GM21515 (cell line): ENCODE measurements around the gene HDAC4.

Experiments used
- ATAC-seq: cut with Tn5 transposase; IDR thresholded peaks from one replicate; pipeline ENCODE4 v1.9.1; 2021; ENCODE audit not compliant: unreplicated experiment

Gene HDAC4

DNA sequence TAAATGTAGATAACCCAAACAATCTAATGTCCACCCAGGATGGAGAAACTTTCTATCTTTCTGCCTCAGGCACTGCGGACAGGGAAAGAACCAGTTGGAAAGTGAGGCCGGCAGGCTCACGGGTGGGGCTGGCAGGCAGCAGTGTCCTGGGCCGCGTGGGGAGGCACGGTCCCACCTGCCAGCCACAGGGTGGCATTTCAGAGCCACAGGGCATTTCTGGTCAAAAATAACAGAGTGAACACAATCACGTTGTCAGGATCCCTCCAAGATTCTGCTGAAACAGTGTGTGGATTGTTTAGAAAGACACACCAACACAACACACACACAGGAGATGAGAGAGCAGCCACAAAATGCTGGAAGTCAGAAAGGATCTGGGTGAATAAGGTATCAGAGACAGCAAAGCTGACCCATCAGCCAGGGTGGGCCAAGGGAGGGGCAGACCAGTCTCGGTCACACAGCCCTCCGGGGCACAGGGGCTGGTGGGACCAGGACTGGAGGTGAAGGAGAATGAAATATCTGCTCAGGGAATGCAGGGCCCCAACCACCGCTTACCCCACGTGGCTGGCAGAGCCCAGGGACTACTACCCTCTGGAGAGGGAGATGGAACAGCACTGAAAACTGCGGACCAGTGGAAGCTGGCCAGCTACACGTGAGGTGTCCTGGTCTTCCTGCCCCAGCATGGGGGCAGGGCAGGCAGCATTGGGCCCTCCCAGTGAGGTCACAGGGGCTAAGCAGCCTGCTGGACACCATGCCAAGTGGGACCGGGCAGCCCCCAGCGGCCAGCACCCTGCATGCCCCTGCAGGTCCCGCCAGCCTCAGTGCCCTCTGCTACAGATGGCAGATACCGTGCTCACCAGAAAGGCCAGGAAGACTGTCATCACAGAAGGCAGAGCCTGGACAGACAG lies 173.9 kb downstream of the HDAC4 start:
- no peak for ATAC-seq

DNA sequence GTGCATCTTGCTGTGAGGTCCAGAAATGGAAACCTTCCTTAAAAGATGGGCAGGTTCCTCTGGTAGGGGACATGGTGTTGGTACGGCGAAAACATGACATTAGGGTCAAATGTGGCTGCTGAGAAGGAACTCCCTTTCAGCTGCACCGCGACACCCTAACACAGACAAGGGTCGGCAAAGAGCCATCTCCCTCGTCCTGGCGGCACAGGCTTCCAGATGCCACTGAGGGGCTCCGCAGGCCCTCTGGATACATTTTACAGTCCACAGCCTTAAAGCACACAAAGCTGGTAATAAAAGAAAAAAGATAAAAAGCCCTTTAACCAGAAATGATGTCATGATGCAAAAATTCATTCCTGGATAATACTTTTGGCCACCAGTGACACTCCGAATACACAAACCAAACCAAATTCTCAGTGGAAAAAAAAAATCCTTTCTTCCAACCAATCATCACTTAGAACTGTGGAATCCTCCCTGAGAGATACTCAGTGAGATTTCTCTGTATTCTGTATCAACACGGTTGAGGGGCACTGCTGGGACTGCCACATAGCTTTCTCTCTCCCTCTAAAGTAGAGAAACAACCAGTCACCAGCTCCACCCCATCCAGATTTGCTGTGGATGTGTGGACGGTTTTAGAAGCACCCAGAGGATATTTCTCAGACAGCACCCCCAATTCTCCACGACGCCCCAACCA lies 174.8 kb downstream of the HDAC4 start:
- ATAC-seq: no peak

GRCh38 chr2:239225371-239225851 lies 175.4 kb downstream of the HDAC4 start:
- no peak for ATAC-seq

- no peak for ATAC-seq
Observed at GRCh38 chr2:239224955-239225354, 175.9 kb downstream of the HDAC4 start.

DNA sequence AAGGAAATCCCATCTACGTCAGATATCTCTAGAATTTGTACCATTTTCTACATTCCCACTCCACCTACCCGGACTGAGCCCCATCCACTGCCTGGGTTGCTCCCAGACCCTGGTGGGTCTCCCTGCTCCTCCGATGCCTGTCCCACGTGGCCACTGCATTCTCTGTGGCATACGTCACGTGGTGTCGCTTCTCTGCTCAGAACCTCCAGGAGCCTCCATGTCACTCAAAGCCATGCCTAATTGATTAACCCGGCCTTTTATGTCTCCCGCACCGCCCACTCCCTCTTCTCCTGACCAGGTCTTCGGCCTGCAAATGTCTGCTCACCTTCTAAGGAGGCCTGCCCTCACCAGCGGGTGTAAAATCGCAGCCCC lies 176.6 kb downstream of the HDAC4 start:
- ATAC-seq: no peak

DNA sequence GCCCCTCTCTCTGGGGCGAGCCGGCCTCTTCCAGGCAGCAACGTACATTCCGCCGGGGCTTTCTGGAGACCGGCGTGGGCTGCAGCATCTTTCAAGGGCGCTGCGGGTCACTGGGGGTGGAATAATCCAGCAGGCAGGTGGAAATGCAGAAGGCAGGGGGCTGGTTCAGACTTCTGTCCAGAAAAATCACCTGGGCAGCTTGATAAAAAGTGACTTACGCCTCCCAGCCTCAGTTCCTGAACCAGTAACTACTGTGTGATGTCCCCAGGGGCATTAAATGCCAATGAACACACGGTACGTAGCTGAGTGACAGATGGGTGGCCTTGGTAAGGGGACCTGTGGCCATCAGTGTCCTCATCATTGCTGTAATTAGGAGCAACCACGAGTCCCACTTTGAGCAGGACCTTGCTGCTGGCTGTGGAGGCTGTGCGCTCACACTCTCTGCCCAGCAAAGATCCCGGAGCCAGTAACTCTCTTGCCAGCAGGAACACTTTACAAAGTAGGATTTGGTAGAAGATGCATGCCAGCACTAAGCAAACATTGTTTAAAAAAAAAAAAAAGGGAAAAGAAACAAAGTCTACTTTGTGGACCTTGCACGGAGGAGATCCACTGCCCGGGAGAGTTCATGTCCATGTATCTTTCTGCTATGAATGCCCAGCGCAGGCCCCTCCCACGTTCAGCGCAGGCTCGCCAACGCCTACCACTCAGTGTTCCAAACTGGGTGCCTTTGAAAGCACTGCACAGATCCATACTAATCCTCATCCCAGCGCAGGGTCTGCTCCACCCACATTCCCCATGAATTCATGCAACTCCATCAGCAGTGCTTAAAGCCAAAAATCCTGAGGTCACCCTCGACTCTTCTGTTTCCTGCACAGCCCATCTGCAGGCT lies 177.3 kb downstream of the HDAC4 start:
- no peak for ATAC-seq

DNA sequence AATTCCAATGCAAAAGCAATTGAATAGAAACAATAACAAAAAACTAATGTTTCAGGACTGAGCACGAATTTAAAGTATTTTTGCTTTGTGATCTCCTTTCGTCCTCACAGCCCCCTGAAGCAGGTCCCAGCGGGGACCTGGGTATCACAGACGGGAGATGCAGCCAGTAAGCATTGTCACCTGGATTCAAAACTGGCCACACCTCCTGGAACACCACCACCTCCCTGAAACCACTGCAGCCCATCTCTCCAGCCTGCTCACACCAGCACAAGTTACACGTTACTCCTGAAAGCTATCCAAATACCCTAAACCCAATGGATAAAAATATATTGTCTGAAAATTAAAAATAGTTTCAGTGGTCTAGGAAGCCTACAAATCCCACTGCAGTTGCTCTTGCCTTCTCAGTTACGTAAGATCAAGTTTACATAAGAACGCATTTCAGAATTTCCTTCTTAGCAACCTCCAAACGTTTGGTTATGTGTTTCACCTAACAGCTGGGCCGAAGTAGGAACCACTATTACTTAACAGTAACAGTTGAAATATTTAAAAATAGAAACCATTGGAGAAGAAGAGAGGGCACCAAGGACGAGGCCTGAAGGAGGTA lies 178.0 kb downstream of the HDAC4 start:
- ATAC-seq: no peak

DNA sequence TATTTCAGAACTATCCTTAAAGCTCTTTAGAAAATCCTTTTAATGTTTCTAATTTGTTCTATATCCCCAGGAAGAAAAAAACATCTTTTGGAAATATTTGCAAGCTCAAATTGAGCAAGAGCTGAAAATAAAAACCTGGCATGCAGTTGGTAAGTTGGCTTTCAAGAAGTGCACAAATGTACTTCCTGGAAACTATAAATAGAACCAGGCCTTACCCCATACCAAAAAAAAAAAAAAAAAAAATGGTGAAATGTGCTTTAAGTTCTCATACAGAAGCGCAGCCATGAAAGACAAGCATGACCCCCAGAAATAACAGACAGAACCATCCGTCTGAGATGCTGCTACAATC lies 178.5 kb downstream of the HDAC4 start:
- ATAC-seq: no peak

- no peak for ATAC-seq
Observed at GRCh38 chr2:239220981-239221396, 179.8 kb downstream of the HDAC4 start.

GRCh38 chr2:239220341-239220740 lies 180.5 kb downstream of the HDAC4 start:
- ATAC-seq: no peak

DNA sequence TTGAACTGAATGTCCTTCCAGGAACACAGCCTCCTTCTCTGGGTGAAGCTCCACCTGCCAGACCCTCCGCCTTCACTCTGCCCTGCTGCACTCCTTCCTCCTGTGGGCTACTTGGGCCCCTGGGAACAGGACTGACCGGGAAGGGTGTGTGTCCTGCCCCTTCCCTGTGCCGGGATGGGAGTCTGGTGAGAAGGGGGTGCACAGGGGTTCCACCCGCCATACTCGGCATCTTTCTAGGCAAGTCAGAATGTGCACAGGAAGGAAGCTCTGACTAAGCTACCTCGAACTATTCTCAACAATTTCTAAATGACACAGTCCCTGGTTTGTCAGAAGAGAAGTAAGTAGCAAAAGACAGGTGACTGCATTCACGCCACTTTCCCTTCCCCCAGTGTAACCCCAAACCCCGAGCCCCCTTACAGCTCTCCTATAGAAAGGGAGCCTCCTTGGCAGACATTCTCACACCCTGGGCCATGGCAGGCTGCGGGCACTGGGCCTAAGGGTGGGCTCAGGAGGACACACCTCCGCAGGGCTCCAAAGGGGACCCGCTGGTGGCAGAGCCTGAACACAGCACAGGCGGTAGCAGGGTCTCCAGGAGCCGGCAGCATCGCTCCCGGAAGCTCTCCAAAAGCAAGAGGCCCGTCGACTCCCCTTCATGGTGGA lies 184.1 kb downstream of the HDAC4 start:
- no peak for ATAC-seq

DNA sequence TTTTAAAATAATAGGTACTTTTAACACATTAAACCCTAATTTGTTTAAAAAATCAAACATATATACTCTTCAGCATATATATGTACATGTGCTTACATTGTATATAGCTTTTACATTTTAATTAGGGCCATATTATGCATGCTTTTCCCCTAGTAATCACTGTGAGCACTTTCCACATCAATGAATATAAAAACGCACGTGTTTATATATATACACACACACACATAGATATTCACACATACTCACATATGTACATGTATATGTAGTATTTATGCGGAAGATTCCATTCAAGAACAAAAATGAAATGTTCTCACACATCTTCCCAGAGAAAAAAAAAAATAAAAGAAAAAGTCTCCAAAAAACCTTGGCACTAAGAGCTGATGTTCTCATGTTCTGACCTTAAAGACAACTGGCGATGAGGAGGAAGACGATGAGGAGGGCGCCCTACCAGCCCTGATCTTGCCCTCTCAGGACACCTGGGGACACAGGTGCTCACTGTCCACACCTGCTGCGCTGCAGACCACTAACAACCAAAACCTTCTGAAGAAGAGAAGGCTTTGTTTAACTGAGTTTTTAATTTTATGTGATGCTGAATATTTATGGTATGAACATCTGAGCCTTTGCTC lies 184.7 kb downstream of the HDAC4 start:
- no peak for ATAC-seq

- no peak for ATAC-seq
Observed at GRCh38 chr2:239215136-239215925, 185.5 kb downstream of the HDAC4 start.

DNA sequence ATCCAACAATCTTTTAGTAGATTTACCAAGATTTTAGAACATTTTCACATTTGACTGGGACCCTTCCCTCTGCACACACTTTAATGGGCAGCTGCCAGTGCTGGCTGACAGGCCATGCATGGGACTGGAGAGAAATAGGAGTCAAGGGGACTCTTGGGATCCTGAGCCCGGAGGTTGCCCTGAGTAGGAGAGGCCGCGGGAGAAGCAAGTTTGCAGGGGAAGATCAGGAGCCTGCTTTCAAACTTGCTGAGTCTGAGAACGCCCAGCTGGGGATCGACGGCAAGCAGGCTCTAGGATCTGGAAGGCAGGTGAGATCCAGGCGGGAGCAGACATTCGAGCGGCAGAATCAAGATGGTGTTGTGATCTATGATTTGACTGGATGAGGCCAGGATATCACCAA lies 186.1 kb downstream of the HDAC4 start:
- no peak for ATAC-seq

DNA sequence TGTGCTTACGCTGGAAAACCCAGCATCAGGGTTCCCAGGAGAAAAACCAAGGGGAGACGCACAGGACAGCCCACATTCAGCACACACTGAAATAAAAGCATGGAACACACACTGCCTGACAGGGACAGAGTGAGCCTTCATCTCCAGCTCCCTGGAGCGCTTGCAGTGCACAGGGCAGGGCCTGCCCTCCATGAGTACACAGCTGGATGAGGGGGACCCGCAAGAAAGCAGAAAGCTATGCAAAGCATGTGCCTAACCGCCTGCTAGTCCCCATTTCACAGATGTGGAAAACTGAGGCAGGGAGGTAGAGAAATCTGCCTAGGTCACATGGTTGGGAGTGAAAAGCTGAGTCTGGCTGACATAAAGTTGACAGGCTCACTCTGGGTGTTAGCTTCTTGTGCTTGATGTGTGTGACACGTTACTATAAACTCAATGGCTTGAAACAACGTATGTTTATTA lies 187.1 kb downstream of the HDAC4 start:
- no peak for ATAC-seq

GRCh38 chr2:239212929-239213642 lies 187.7 kb downstream of the HDAC4 start:
- ATAC-seq: no peak

DNA sequence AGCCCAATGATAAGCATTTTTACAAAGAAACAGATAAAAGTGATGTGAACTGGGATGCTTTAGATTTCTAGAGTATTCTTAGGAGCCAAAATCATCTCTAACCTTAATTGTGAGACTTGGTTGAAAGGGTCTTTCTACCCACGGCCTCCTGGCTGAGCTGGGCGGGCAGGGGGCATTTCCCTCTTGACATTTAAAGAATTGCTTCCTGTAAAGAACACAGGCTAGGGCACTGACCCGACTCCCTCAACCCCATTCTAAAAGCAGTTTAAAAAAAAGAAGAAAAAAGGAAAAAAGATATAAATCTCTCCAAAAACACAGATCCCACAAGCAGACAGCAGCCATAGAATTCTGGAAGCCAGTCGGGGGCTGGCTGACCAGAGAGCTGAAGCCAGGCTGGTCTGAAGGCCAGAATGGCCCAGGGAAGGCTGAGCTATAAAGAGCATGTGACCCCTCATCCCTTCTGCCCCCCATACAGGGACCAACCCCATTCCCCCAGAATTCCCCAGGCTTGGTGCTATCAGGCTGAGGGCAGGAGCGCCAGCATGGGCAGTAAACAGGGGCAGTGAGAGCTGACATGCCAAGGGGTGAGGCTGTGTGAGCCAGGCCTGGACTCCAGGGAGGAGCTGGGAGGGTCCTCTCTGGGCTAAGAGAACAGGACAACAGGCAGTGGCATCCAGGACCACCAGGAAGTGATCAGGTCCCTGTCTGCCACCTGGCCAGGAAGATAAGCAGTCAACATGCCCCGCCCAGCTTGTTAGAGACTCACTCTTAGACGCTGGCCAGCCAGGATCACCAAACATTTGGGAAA lies 188.5 kb downstream of the HDAC4 start:
- ATAC-seq: no peak
